Fibroblast of lung (primary cell): Measurements from ENCODE around the gene CFAP61. TPM values are rescaled to one million over a fixed set of nuclear protein-coding genes. Genes with fewer than 3 reads are reported as not detected.

ENCODE experiments used
- DNase-seq, 2 donors: peaks; one replicate each; pipeline versions ENCODE4 v3.0.0 to v3.0.0-alpha.2; 2010; ENCODE audit warnings: low read depth in 2 of 2
- H2AFZ ChIP-seq: 2 replicates; pipeline ENCODE4 v1.5.1; 2012; ENCODE audit warnings: low read length, control low read depth, inconsistent platforms
- H3K27ac ChIP-seq: 2 replicates; pipeline ENCODE4 v1.5.1; 2011; ENCODE audit warnings: low read length, control low read depth; ENCODE audit not compliant: insufficient read depth
- H3K27me3 ChIP-seq: 2 replicates; pipeline ENCODE4 v1.5.1; 2011; ENCODE audit warnings: mild to moderate bottlenecking, low read length; ENCODE audit not compliant: control insufficient read depth, insufficient read depth
- H3K36me3 ChIP-seq: 2 replicates; pipeline ENCODE4 v1.5.1; 2011; ENCODE audit warnings: low read length; ENCODE audit not compliant: control insufficient read depth, insufficient read depth
- H3K4me1 ChIP-seq: 2 replicates; pipeline ENCODE4 v1.5.1; 2011; ENCODE audit warnings: low read length; ENCODE audit not compliant: control insufficient read depth, insufficient read depth; ENCODE audit errors: extremely low read depth
- H3K4me2 ChIP-seq: 2 replicates; pipeline ENCODE4 v1.5.1; 2011; ENCODE audit warnings: low read length, control low read depth; ENCODE audit not compliant: insufficient read depth; ENCODE audit errors: extremely low read depth
- H3K4me3 ChIP-seq, 4 experiments: fragments of 200-600 bp in 1 of 4; sonication (generic) in 1 of 4; replicated peaks in 1 of 4; 2 replicates each; pipeline ENCODE4 v1.5.1; 2011 to 2016; ENCODE audit warnings: low read length in 4 of 4, low read depth in 3 of 4, mild to moderate bottlenecking in 3 of 4, control low read depth in 2 of 4, inconsistent platforms in 1 of 4, mixed read lengths in 1 of 4; ENCODE audit not compliant: insufficient read depth in 1 of 4; ENCODE audit errors: control extremely low read depth in 1 of 4
- H3K79me2 ChIP-seq: 2 replicates; pipeline ENCODE4 v1.5.1; 2012; ENCODE audit warnings: mild to moderate bottlenecking, low read length, inconsistent platforms; ENCODE audit not compliant: control insufficient read depth, insufficient read depth
- H3K9ac ChIP-seq: 2 replicates; pipeline ENCODE4 v1.5.1; 2011; ENCODE audit warnings: mild to moderate bottlenecking, low read length, control low read depth; ENCODE audit not compliant: insufficient read depth
- H3K9me3 ChIP-seq: 2 replicates; pipeline ENCODE4 v1.5.1; 2012; ENCODE audit warnings: low read depth, low read length; ENCODE audit not compliant: control insufficient read depth, insufficient read depth
- H4K20me1 ChIP-seq: 2 replicates; pipeline ENCODE4 v1.5.1; 2011; ENCODE audit warnings: low read length; ENCODE audit not compliant: control insufficient read depth, insufficient read depth; ENCODE audit errors: extremely low read depth
- CTCF ChIP-seq, 2 donors: IDR thresholded peaks in 1 of 2; conservative IDR thresholded peaks in 1 of 2; 1 replicate in 1 of 2; 2 replicates in 1 of 2; pipeline ENCODE4 v1.5.1; 2011 to 2012; ENCODE audit warnings: low read length in 2 of 2, control low read depth in 1 of 2, inconsistent platforms in 1 of 2, low read depth in 1 of 2, mild to moderate bottlenecking in 1 of 2
- EZH2 ChIP-seq: IDR thresholded peaks from 2 replicates; pipeline ENCODE4 v1.5.1; 2012; ENCODE audit warnings: low read length, control low read depth, mild to moderate bottlenecking; ENCODE audit errors: missing control alignments
- polyA plus RNA-seq, 2 donors: library from polyadenylated mRNA; depleted of rRNA in 1 of 2; stranded (reverse) in 1 of 2; unstranded in 1 of 2; fragments of >200 nt; gene quantifications; 2 replicates each; pipeline ENCODE4 v1.2.1, GENCODE V29; 2011 to 2012; ENCODE audit warnings: missing spikeins in 1 of 2
- total RNA-seq: library from RNA; depleted of rRNA; stranded (reverse); fragments of >200 nt; gene quantifications from 2 replicates; pipeline ENCODE4 v1.2.1, GENCODE V29; 2014

CFAP61 gene
- total and polyA plus RNA-seq, 2 donors (not counting 1 experiment from before 2014, with no cell fraction given) = not detected

GRCh38 chr20:20173254-20173653 lies 120.9 kb downstream of the CFAP61 start:
- Histone ChIP-seq H3K36me3 (no peaks in the 10 kb centered on the region), H3K27me3 (no peaks in the 10 kb centered on the region), H4K20me1 (no peaks in the 10 kb centered on the region), H3K4me2 (no peak overlapping the region), H2AFZ (no peak overlapping the region), H3K9me3 (no peaks in the 10 kb centered on the region), H3K9ac (no peak overlapping the region), H3K4me1 (no peaks in the 10 kb centered on the region), H3K4me3 (no peak overlapping the region), H3K79me2 (no peaks in the 10 kb centered on the region), H3K27ac (no peak overlapping the region)
- DNase-seq = no peak
- TF ChIP-seq EZH2 = no peak

- TF ChIP-seq CTCF (conservative IDR thresholded peaks at IDR 0.05 in 1 of 2, IDR thresholded peaks at IDR 0.05 in 1 of 2; ENCODE audit: low read depth in 1 of 2, low read length in 2 of 2) = no peak
- no peak for TF ChIP-seq EZH2
- no peaks in the 10 kb centered on the region for H3K9me3 ChIP-seq
- H3K4me1 ChIP-seq = no peaks in the 10 kb centered on the region
- no peak overlapping the region for H2AFZ ChIP-seq
- H3K27ac ChIP-seq = no peak overlapping the region
- H4K20me1 ChIP-seq = no peaks in the 10 kb centered on the region
- H3K36me3 ChIP-seq = no peaks in the 10 kb centered on the region
- no peak overlapping the region for H3K4me2 ChIP-seq
- no peak overlapping the region for H3K9ac ChIP-seq
- no peak for DNase-seq
- H3K4me3 ChIP-seq = no peak overlapping the region
- H3K27me3 ChIP-seq = no peaks in the 10 kb centered on the region
- H3K79me2 ChIP-seq = no peaks in the 10 kb centered on the region
Observed at GRCh38 chr20:20174089-20174835, 121.9 kb downstream of the CFAP61 start.

GRCh38 chr20:20181322-20181721 lies 129.0 kb downstream of the CFAP61 start:
- no peaks in the 10 kb centered on the region for H3K9me3 ChIP-seq
- no peaks in the 10 kb centered on the region for H3K4me1 ChIP-seq
- H3K27ac ChIP-seq = no peak overlapping the region
- H2AFZ ChIP-seq = no peak overlapping the region
- no peaks in the 10 kb centered on the region for H3K27me3 ChIP-seq
- H3K9ac ChIP-seq = no peak overlapping the region
- no peaks in the 10 kb centered on the region for H4K20me1 ChIP-seq
- no peaks in the 10 kb centered on the region for H3K36me3 ChIP-seq
- no peak overlapping the region for H3K4me2 ChIP-seq
- no peak overlapping the region for H3K4me3 ChIP-seq
- DNase-seq = no peak
- TF ChIP-seq EZH2 (no peak), CTCF (conservative IDR thresholded peaks at IDR 0.05 in 1 of 2, IDR thresholded peaks at IDR 0.05 in 1 of 2; ENCODE audit: low read depth in 1 of 2, low read length in 2 of 2) (no peak)
- H3K79me2 ChIP-seq = no peaks in the 10 kb centered on the region
